ENCODE data around the gene ZNF638. TPM values are rescaled to one million over a fixed set of nuclear protein-coding genes. Genes with fewer than 3 reads are reported as not detected.

Gene ZNF638
- total and polyA plus RNA-seq, 2 donors (not counting 3 experiments of a cell fraction or from before 2014, with no cell fraction given) = 36.4 to 111 TPM

- no peak overlapping the region for H3K4me3 ChIP-seq (replicated peaks in 1 of 3; ENCODE audit: insufficient read depth in 1 of 3, low read depth in 1 of 3, low read length in 3 of 3)
- FAIRE-seq = no peak
- H3K27me3 ChIP-seq (ENCODE audit: control insufficient read depth in 2 of 2, insufficient read depth in 2 of 2, low read length in 2 of 2) = no peaks in the 10 kb centered on the region
- BruUV-seq (replicated peaks) = no TSS peak
- no peak for TF ChIP-seq POLR2AphosphoS5 (IDR thresholded peaks at IDR 0.05; ENCODE audit: insufficient read depth, low read depth, low read length)
- TF ChIP-seq EZH2 (IDR thresholded peaks at IDR 0.05; ENCODE audit: borderline replicate concordance, low read depth, low read length, severe bottlenecking) = no peak
- no peak for TF ChIP-seq MAX (IDR thresholded peaks at IDR 0.05; ENCODE audit: insufficient read depth, insufficient read length)
- TF ChIP-seq CTCF (IDR thresholded peaks at IDR 0.05; ENCODE audit: extremely low read depth in 1 of 2, insufficient read depth in 1 of 2, low read depth in 1 of 2, low read length in 2 of 2) = no peak
- no peak for TF ChIP-seq MYC (IDR thresholded peaks at IDR 0.05; ENCODE audit: low read depth, low read length)
- no peak for TF ChIP-seq JUN (IDR thresholded peaks at IDR 0.05; ENCODE audit: borderline replicate concordance, insufficient read depth, insufficient read length, low read depth)
- no peak for TF ChIP-seq GATA2 (IDR thresholded peaks at IDR 0.05; ENCODE audit: insufficient read depth, insufficient read length, low read depth, low read length)
- no peak for TF ChIP-seq POLR2A (IDR thresholded peaks at IDR 0.05; ENCODE audit: low read depth, low read length)
- TF ChIP-seq FOS (IDR thresholded peaks at IDR 0.05; ENCODE audit: borderline replicate concordance, insufficient read depth, low read length) = no peak
- no peak overlapping the region for H3K27ac ChIP-seq (ENCODE audit: insufficient read depth, low read depth, low read length)
- H3K36me3 ChIP-seq (ENCODE audit: control insufficient read depth in 2 of 2, extremely low read depth in 1 of 2, insufficient read depth in 2 of 2, low read length in 2 of 2) = peaks cover 10 to 11% of the 10 kb centered on the region in 2 experiments
- dilution Hi-C loops (cut with MboI; ENCODE audit: extremely low pct_ligation_motif_present, low sequenced_read_pairs) = no loop called here
- no peak overlapping the region for H3K9ac ChIP-seq (replicated peaks; ENCODE audit: extremely low read depth, insufficient read depth, low read length)
- no peak for DNase-seq (ENCODE audit: low read depth, low spot score)
- peaks cover 10% of the 10 kb centered on the region for H3K79me2 ChIP-seq (ENCODE audit: control insufficient read depth, insufficient read depth, low read length)
- POLR2A ChIA-PET = no interaction called here
- intact Hi-C loops (cut with micrococcal nuclease) = loop anchor here (10.0 kb wide), 1 partner anchor 143 kb away; no protein-coding TSS in a partner anchor
- H3K4me1 ChIP-seq (ENCODE audit: control insufficient read depth, extremely low read depth, insufficient read depth, low read length) = no peaks in the 10 kb centered on the region
- no peak overlapping the region for H3K4me2 ChIP-seq (ENCODE audit: insufficient read depth, low read length)
- H4K20me1 ChIP-seq (replicated peaks; ENCODE audit: control insufficient read depth, extremely low read depth, insufficient read depth, low read length) = no peaks in the 10 kb centered on the region
- no peaks in the 10 kb centered on the region for H3K9me3 ChIP-seq (replicated peaks; ENCODE audit: control insufficient read depth, insufficient read depth, low read length)
- no peak overlapping the region for H2AFZ ChIP-seq (ENCODE audit: low read depth, low read length)
- no peaks in the 10 kb centered on the region for H3K9me1 ChIP-seq (replicated peaks; ENCODE audit: control insufficient read depth, extremely low read depth, insufficient read depth, low read length)
- CTCF ChIA-PET = interaction anchor here (1.4 to 1.5 kb wide), 2 partner anchors 15 to 40 kb away, joined by 3 to 4 read pairs; partner anchors contain the start of gene ZNF638
Measured at GRCh38 chr2:71372042-71372441, 40.5 kb downstream of the ZNF638 start.

Data from endothelial cell of umbilical vein (primary cell).